Measurements from ENCODE around the gene GPR150.

DNA sequence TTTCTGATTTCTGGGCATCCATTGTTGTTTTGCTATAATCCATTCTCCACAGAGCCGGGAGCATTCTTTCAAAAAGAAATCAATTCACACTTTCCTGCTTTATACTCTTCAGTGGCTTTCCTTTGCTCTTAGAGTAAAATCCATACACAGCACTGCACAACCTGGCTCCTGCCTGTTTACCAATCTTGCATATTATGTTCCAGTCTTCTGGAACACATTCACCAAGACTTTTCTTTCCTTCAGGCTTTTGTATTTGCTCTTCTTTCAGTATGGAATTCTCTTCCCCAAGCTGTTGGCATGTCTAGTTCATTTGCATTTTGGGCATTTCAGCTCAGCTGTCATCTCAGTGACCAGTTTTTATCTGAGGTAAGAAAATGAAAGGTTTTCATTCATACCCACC lies 33.0 kb downstream of the GPR150 start:
- no peak for TF ChIP-seq CTCF (IDR thresholded peaks at IDR 0.05)
- no peak for TF ChIP-seq POLR2AphosphoS5 (IDR thresholded peaks at IDR 0.05)
- no peak for TF ChIP-seq EP300 (IDR thresholded peaks at IDR 0.05)
- no peak for TF ChIP-seq POLR2A (IDR thresholded peaks at IDR 0.05; ENCODE audit: low read depth)

All from esophagus muscularis mucosa (tissue), 4 donors.